OCI-LY7 (cell line): ENCODE measurements around the gene ARL9.

ENCODE experiments used
- CTCF ChIP-seq: fragments of 200-600 bp; sonication (generic); conservative IDR thresholded peaks from 2 replicates; pipeline ENCODE4 v1.5.1; 2014; ENCODE audit warnings: mild to moderate bottlenecking, antibody characterized with exemption, low read length, moderate library complexity, mixed read lengths
- EZH2phosphoT487 ChIP-seq: fragments of 200-600 bp; sonication (generic); IDR thresholded peaks from 2 replicates; pipeline ENCODE4 v1.6.1; 2018; ENCODE audit warnings: low read depth, borderline replicate concordance, mild to moderate bottlenecking, mixed run types, antibody characterized with exemption, low read length, moderate library complexity, mixed read lengths

GRCh38 chr4:56537147-56537546 is 31.6 kb downstream of the ARL9 start:
- TF ChIP-seq EZH2phosphoT487 (no peak), CTCF (no peak)
